HFFc6 (cell line): Measurements from ENCODE around the gene SLC24A4. TPM values are rescaled to one million over a fixed set of nuclear protein-coding genes. Genes with fewer than 3 reads are reported as not detected.

Experiments used
- DNase-seq: peaks from one replicate; pipeline ENCODE4 v3.0.0-alpha.2; 2018
- H3K27ac Mint-ChIP-seq: 2 replicates; pipeline ENCODE4 v1.8.0; 2020; ENCODE audit warnings: mild to moderate bottlenecking, mixed read lengths
- H3K27me3 Mint-ChIP-seq: 2 replicates; pipeline ENCODE4 v1.8.0; 2021; ENCODE audit warnings: mild to moderate bottlenecking, moderate library complexity, mixed read lengths; ENCODE audit not compliant: insufficient read depth
- H3K36me3 Mint-ChIP-seq: 2 replicates; pipeline ENCODE4 v1.8.0; 2021; ENCODE audit warnings: low read depth, mixed read lengths
- H3K4me1 Mint-ChIP-seq: 2 replicates; pipeline ENCODE4 v1.8.0; 2020; ENCODE audit warnings: low read depth, mixed read lengths
- H3K4me3 Mint-ChIP-seq: 2 replicates; pipeline ENCODE4 v1.8.0; 2020; ENCODE audit warnings: mild to moderate bottlenecking, moderate library complexity, mixed read lengths
- H3K9me3 Mint-ChIP-seq: 2 replicates; pipeline ENCODE4 v1.8.0; 2020; ENCODE audit warnings: mild to moderate bottlenecking, mixed read lengths
- total RNA-seq, 6 experiments: library from RNA; stranded (reverse); fragmentation: NEBNext Ultra II Directional; extraction: Animal tissue kit (Norgen Biotek cat#: 25700); gene quantifications; 2 replicates in 1 of 6; 3 replicates in 5 of 6; pipeline ENCODE4 v1.2.3, GENCODE V29; 2021
- TF ChIP-seq, protein P1 (sequence below): fragments of 200-600 bp; sonication (generic); IDR thresholded peaks from 2 replicates; pipeline ENCODE4 v1.5.0; 2021; ENCODE audit warnings: antibody characterized with exemption, mild to moderate bottlenecking

SLC24A4 gene
- total RNA-seq, 6 experiments from 2014 or later: not detected

- TF ChIP-seq, protein P1, sequence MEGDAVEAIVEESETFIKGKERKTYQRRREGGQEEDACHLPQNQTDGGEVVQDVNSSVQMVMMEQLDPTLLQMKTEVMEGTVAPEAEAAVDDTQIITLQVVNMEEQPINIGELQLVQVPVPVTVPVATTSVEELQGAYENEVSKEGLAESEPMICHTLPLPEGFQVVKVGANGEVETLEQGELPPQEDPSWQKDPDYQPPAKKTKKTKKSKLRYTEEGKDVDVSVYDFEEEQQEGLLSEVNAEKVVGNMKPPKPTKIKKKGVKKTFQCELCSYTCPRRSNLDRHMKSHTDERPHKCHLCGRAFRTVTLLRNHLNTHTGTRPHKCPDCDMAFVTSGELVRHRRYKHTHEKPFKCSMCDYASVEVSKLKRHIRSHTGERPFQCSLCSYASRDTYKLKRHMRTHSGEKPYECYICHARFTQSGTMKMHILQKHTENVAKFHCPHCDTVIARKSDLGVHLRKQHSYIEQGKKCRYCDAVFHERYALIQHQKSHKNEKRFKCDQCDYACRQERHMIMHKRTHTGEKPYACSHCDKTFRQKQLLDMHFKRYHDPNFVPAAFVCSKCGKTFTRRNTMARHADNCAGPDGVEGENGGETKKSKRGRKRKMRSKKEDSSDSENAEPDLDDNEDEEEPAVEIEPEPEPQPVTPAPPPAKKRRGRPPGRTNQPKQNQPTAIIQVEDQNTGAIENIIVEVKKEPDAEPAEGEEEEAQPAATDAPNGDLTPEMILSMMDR: no peak
These were observed 63.2 kb downstream of the SLC24A4 start for GRCh38 chr14:92386165-92386564.

DNA sequence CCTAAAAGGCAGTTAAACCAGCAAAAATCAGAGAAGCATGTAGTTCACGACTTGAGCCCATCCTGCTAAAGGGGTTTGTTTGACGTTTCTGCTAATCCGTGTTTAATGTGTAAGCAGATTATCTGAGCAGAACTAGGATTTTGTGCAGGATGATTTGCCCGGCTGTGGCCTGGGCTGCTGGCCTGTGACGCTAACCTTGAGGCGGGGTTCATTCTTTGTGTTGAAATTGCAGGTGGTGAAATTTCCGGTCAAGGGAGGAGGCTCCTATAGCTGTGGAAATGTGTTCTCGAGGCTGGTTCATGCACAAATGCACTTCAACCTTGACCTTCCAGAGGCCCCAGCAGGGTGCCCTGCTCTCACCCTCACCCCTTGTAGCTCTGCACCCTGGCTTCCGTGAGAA, 63.7 kb downstream of the SLC24A4 start:
- TF ChIP-seq, protein P1: no peak
- Mint-ChIP-seq H3K4me3 (no peak overlapping the region), H3K9me3 (no peaks in the 10 kb centered on the region), H3K27ac (no peak overlapping the region), H3K27me3 (peaks cover 30% of the 10 kb centered on the region), H3K36me3 (no peaks in the 10 kb centered on the region), H3K4me1 (no peaks in the 10 kb centered on the region)
- DNase-seq: no peak

More at GRCh38 chr14:92386165-92386564, 63.2 kb downstream of the SLC24A4 start:
- H3K36me3 Mint-ChIP-seq: no peaks in the 10 kb centered on the region
- no peaks in the 10 kb centered on the region for H3K4me1 Mint-ChIP-seq
- H3K27ac Mint-ChIP-seq: no peak overlapping the region
- H3K27me3 Mint-ChIP-seq: peaks cover 30% of the 10 kb centered on the region
- no peak overlapping the region for H3K4me3 Mint-ChIP-seq
- no peaks in the 10 kb centered on the region for H3K9me3 Mint-ChIP-seq
- no peak for DNase-seq

DNA sequence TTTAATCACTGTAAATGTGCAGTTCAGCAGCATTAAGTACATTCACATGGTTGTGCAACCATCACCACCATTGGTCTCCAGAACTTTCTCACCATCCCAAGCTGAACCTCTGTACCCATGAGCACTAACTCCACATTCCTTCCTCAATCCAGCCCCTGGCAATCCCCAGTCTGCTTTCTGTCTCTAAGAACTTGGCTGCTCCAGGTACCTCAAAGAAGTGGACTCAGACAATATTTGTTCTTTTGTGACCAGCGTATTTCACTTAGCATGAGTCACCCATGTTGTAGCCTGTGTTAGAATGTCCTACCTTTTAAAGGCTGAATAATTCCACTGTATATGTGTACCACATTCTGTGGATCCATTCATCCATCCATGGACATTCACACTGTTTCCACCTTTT, 64.6 kb downstream of the SLC24A4 start:
- Mint-ChIP-seq H3K27me3 (peaks cover 25% of the 10 kb centered on the region), H3K27ac (no peak overlapping the region), H3K4me3 (no peak overlapping the region), H3K9me3 (no peaks in the 10 kb centered on the region), H3K36me3 (no peaks in the 10 kb centered on the region), H3K4me1 (no peaks in the 10 kb centered on the region)
- no peak for DNase-seq
- TF ChIP-seq, protein P1: no peak

GRCh38 chr14:92389598-92390158, 66.7 kb downstream of the SLC24A4 start:
- Mint-ChIP-seq H3K27ac (no peak overlapping the region), H3K9me3 (no peaks in the 10 kb centered on the region), H3K27me3 (peaks cover 17% of the 10 kb centered on the region), H3K36me3 (no peaks in the 10 kb centered on the region), H3K4me3 (no peak overlapping the region), H3K4me1 (no peaks in the 10 kb centered on the region)
- no peak for DNase-seq
- TF ChIP-seq, protein P1: no peak

DNA sequence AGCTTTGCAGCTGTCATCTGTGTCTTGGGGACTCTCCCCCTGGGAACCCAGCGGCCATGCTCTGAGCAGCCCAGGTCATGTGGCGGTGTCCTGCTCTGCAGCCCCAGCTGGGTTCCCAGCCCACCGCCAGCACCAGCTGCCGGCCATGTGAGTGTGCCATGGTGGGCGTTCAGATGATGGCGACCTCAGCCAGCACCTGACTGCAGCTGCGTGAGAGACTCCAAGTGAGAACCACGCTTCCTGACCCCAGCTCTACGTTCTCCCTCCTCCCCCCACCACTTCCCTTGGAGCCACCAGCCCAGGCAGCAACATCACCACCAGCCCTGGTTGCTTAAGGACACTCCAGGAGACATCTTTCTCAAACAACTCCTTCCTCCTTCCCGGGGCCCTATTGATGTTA, 68.8 kb downstream of the SLC24A4 start:
- no peaks in the 10 kb centered on the region for H3K9me3 Mint-ChIP-seq
- TF ChIP-seq, protein P1: no peak
- H3K27me3 Mint-ChIP-seq: peaks cover 16% of the 10 kb centered on the region
- H3K4me3 Mint-ChIP-seq: no peak overlapping the region
- H3K4me1 Mint-ChIP-seq: peaks cover 2% of the 10 kb centered on the region; the same call in 1 of the 2 replicates
- DNase-seq: no peak
- H3K36me3 Mint-ChIP-seq: no peaks in the 10 kb centered on the region
- no peak overlapping the region for H3K27ac Mint-ChIP-seq
